ENCODE results near the gene ZSCAN20.

ZSCAN20 gene

GRCh38 chr1:33454646-33455282 is 17.7 kb upstream of the ZSCAN20 start:
- Histone ChIP-seq H3K9me2 (replicated peaks; ENCODE audit: control insufficient read depth, low read length) (no peaks in the 10 kb centered on the region), H3K4me2 (ENCODE audit: low read length) (no peak overlapping the region), H3F3A (ENCODE audit: control insufficient read depth, insufficient read depth) (no peaks in the 10 kb centered on the region), H3K9me3 (ENCODE audit: control insufficient read depth, insufficient read depth, low read length) (no peaks in the 10 kb centered on the region), H3K27ac (ENCODE audit: low read depth, low read length) (no peak overlapping the region), H3K27me3 (ENCODE audit: control insufficient read depth, low read length) (0 out of 2 replicates have a peak, but pooled peaks cover 3% of the 10 kb centered on the region), H3K4me3 (ENCODE audit: low read length) (no peak overlapping the region), H3K36me3 (ENCODE audit: control insufficient read depth, low read length) (no peaks in the 10 kb centered on the region), H4K20me1 (ENCODE audit: control insufficient read depth, insufficient read depth, low read depth, low read length) (no peaks in the 10 kb centered on the region), H3K79me2 (ENCODE audit: control insufficient read depth, low read length) (no peaks in the 10 kb centered on the region), H3K4me1 (ENCODE audit: control insufficient read depth, low read length) (peaks cover 18% of the 10 kb centered on the region)
- TF ChIP-seq, protein P1, sequence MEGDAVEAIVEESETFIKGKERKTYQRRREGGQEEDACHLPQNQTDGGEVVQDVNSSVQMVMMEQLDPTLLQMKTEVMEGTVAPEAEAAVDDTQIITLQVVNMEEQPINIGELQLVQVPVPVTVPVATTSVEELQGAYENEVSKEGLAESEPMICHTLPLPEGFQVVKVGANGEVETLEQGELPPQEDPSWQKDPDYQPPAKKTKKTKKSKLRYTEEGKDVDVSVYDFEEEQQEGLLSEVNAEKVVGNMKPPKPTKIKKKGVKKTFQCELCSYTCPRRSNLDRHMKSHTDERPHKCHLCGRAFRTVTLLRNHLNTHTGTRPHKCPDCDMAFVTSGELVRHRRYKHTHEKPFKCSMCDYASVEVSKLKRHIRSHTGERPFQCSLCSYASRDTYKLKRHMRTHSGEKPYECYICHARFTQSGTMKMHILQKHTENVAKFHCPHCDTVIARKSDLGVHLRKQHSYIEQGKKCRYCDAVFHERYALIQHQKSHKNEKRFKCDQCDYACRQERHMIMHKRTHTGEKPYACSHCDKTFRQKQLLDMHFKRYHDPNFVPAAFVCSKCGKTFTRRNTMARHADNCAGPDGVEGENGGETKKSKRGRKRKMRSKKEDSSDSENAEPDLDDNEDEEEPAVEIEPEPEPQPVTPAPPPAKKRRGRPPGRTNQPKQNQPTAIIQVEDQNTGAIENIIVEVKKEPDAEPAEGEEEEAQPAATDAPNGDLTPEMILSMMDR (IDR thresholded peaks at IDR 0.05; ENCODE audit: low read depth, low read length, poor library complexity, severe bottlenecking): no peak
- TF ChIP-seq EZH2phosphoT487 (IDR thresholded peaks at IDR 0.05; ENCODE audit: borderline replicate concordance, low read length): no peak

- no peaks in the 10 kb centered on the region for H3K9me3 ChIP-seq (ENCODE audit: control insufficient read depth, insufficient read depth, low read length)
- H3F3A ChIP-seq (ENCODE audit: control insufficient read depth, insufficient read depth): no peaks in the 10 kb centered on the region
- TF ChIP-seq, protein P1 (IDR thresholded peaks at IDR 0.05; ENCODE audit: low read depth, low read length, poor library complexity, severe bottlenecking): peak; percentile 78
- no peak for TF ChIP-seq EZH2phosphoT487 (IDR thresholded peaks at IDR 0.05; ENCODE audit: borderline replicate concordance, low read length)
- H4K20me1 ChIP-seq (ENCODE audit: control insufficient read depth, insufficient read depth, low read depth, low read length): no peaks in the 10 kb centered on the region
- no peaks in the 10 kb centered on the region for H3K36me3 ChIP-seq (ENCODE audit: control insufficient read depth, low read length)
- H3K4me2 ChIP-seq (ENCODE audit: low read length): peak overlapping the region; percentile 28; the same call in 1 of the 2 replicates
- 0 out of 2 replicates have a peak, but pooled peaks cover 3% of the 10 kb centered on the region for H3K27me3 ChIP-seq (ENCODE audit: control insufficient read depth, low read length)
- no peaks in the 10 kb centered on the region for H3K9me2 ChIP-seq (replicated peaks; ENCODE audit: control insufficient read depth, low read length)
- H3K79me2 ChIP-seq (ENCODE audit: control insufficient read depth, low read length): no peaks in the 10 kb centered on the region
- H3K27ac ChIP-seq (ENCODE audit: low read depth, low read length): no peak overlapping the region
- H3K4me3 ChIP-seq (ENCODE audit: low read length): no peak overlapping the region
- peaks cover 29% of the 10 kb centered on the region for H3K4me1 ChIP-seq (ENCODE audit: control insufficient read depth, low read length)
Measured at GRCh38 chr1:33455539-33456501, 16.6 kb upstream of the ZSCAN20 start.

DNA sequence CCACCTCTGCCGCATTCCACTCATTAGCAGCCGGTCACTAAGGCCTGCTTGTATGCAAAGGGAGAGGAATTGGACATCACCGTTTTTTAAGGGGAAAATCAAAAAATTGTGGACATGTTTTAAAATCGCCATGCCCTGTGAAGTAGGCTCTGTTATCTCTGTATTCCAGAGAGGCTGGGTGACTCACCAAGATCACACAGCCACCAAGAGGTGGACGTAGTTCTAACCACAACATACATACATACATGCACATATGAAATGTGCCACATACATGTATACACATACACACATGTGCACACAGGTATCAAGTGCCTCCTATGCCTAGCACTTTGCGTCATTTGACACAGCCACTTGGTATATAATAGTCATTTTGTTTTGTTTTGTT is 16.0 kb upstream of the ZSCAN20 start:
- Histone ChIP-seq H3K36me3 (ENCODE audit: control insufficient read depth, low read length) (no peaks in the 10 kb centered on the region), H3K4me2 (ENCODE audit: low read length) (no peak overlapping the region), H3K27ac (ENCODE audit: low read depth, low read length) (no peak overlapping the region), H3K27me3 (ENCODE audit: control insufficient read depth, low read length) (0 out of 2 replicates have a peak, but pooled peaks cover 1% of the 10 kb centered on the region), H3K9me2 (replicated peaks; ENCODE audit: control insufficient read depth, low read length) (no peaks in the 10 kb centered on the region), H3F3A (ENCODE audit: control insufficient read depth, insufficient read depth) (peaks cover 4% of the 10 kb centered on the region; the same call in 1 of the 2 replicates), H3K4me3 (ENCODE audit: low read length) (no peak overlapping the region), H4K20me1 (ENCODE audit: control insufficient read depth, insufficient read depth, low read depth, low read length) (no peaks in the 10 kb centered on the region), H3K79me2 (ENCODE audit: control insufficient read depth, low read length) (no peaks in the 10 kb centered on the region), H3K4me1 (ENCODE audit: control insufficient read depth, low read length) (peaks cover 35% of the 10 kb centered on the region), H3K9me3 (ENCODE audit: control insufficient read depth, insufficient read depth, low read length) (no peaks in the 10 kb centered on the region)
- no peak for TF ChIP-seq EZH2phosphoT487 (IDR thresholded peaks at IDR 0.05; ENCODE audit: borderline replicate concordance, low read length)
- TF ChIP-seq, protein P1 (IDR thresholded peaks at IDR 0.05; ENCODE audit: low read depth, low read length, poor library complexity, severe bottlenecking): no peak
